Natural killer cell (primary cell): ENCODE results near the gene DNAAF8. TPM values are rescaled to one million over a fixed set of nuclear protein-coding genes. Genes with fewer than 3 reads are reported as not detected.

ENCODE experiments used
- ATAC-seq, 3 donors: fragments of 150-1000 bp in 2 of 3; fragments of 200-7000 bp in 1 of 3; cut with Tn5 transposase; 1 replicate in 1 of 3; 2 replicates in 2 of 3; pipeline ENCODE4 v1.10.0; 2021; ENCODE audit warnings: mild to moderate bottlenecking in 2 of 3, moderate library complexity in 2 of 3
- DNase-seq, 2 donors: peaks; one replicate each; pipeline versions ENCODE4 v3.0.0 to v3.0.0-alpha.2; 2013 to 2021; ENCODE audit warnings: mixed read lengths in 1 of 2
- H3K27ac ChIP-seq: one replicate; pipeline ENCODE4 v1.5.1; 2013; ENCODE audit warnings: mild to moderate bottlenecking, low read length
- H3K27me3 ChIP-seq: one replicate; pipeline ENCODE4 v1.6.1; 2013; ENCODE audit warnings: low read length; ENCODE audit not compliant: control insufficient read depth, insufficient read depth
- H3K36me3 ChIP-seq: one replicate; pipeline ENCODE4 v1.6.1; 2013; ENCODE audit warnings: low read length; ENCODE audit not compliant: control insufficient read depth, insufficient read depth
- H3K4me1 ChIP-seq: one replicate; pipeline ENCODE4 v1.6.1; 2013; ENCODE audit warnings: low read length; ENCODE audit not compliant: control insufficient read depth, insufficient read depth
- H3K4me3 ChIP-seq: one replicate; pipeline ENCODE4 v1.5.1; 2013; ENCODE audit warnings: low read length
- H3K9me3 ChIP-seq: one replicate; pipeline ENCODE4 v1.6.1; 2013; ENCODE audit warnings: low read length; ENCODE audit not compliant: control insufficient read depth, insufficient read depth
- H3K27ac Mint-ChIP-seq, 2 donors: one replicate each; pipeline ENCODE4 v1.8.0; 2022; ENCODE audit warnings: mild to moderate bottlenecking in 2 of 2, mixed read lengths in 2 of 2, moderate library complexity in 1 of 2
- H3K27me3 Mint-ChIP-seq, 2 donors: one replicate each; pipeline ENCODE4 v1.8.0; 2022; ENCODE audit warnings: low read depth in 2 of 2, mixed read lengths in 2 of 2
- H3K36me3 Mint-ChIP-seq: one replicate; pipeline ENCODE4 v1.8.0; 2022; ENCODE audit warnings: mixed read lengths
- H3K4me1 Mint-ChIP-seq, 2 donors: one replicate each; pipeline ENCODE4 v1.8.0; 2022; ENCODE audit warnings: mixed read lengths in 2 of 2
- H3K4me3 Mint-ChIP-seq: one replicate; pipeline ENCODE4 v1.8.0; 2022; ENCODE audit warnings: mild to moderate bottlenecking, moderate library complexity, mixed read lengths
- H3K9me3 Mint-ChIP-seq, 2 donors: one replicate each; pipeline ENCODE4 v1.8.0; 2022; ENCODE audit warnings: mixed read lengths in 2 of 2
- CTCF ChIP-seq: fragments of 200-600 bp; IDR thresholded peaks from one replicate; pipeline ENCODE4 v1.8.0; 2022; ENCODE audit warnings: antibody characterized with exemption
- whole genome bisulfite sequencing: methylation state at CpG from one replicate; pipeline ENCODE4 v1.1.7; 2013; ENCODE audit warnings: missing lambda C conversion rate; ENCODE audit not compliant: insufficient coverage; 5-methylcytosine and 5-hydroxymethylcytosine counted together
- intact Hi-C: fragments of 100-400 bp; cut with micrococcal nuclease; formaldehyde crosslinking; loops from one replicate; pipeline ENCODE4 v1.14.2; 2022
- total RNA-seq, 4 donors: library from RNA; stranded (reverse); fragments of 120-200 nt in 1 of 4; gene quantifications; one replicate each; pipeline versions ENCODE4 v1.2.3 to v1.2.4, GENCODE V29; 2013 to 2022

DNAAF8 gene
- total RNA-seq, 3 donors from 2014 or later (not counting 1 experiment from before 2014, with no cell fraction given): 0.54 TPM; not detected in 2

- Mint-ChIP-seq H3K27me3 (no peaks in the 10 kb centered on the region), H3K27ac (no peak overlapping the region), H3K4me1 (peaks cover 0 to 5% of the 10 kb centered on the region in 2 donors), H3K4me3 (no peak overlapping the region), H3K36me3 (no peaks in the 10 kb centered on the region), H3K9me3 (no peaks in the 10 kb centered on the region)
- ATAC-seq (no peak), DNase-seq (no peak)
- no peaks in the 10 kb centered on the region for H3K27me3 ChIP-seq
- WGBS: 94% methylated on average over 39 of the region's 39 CpGs
- no peak overlapping the region for H3K4me3 ChIP-seq
- H3K9me3 ChIP-seq: no peaks in the 10 kb centered on the region
- no peak for TF ChIP-seq CTCF
- peaks cover 10% of the 10 kb centered on the region for H3K4me1 ChIP-seq
- H3K27ac ChIP-seq: no peak overlapping the region
- intact Hi-C loops: no loop called here
- H3K36me3 ChIP-seq: peaks cover 26% of the 10 kb centered on the region
Measured at GRCh38 chr16:4687946-4688673, 46.2 kb upstream of the DNAAF8 start.

GRCh38 chr16:4688674-4689045 lies 45.7 kb upstream of the DNAAF8 start:
- peaks cover 0 to 5% of the 10 kb centered on the region in 2 donors for H3K4me1 Mint-ChIP-seq
- H3K27me3 Mint-ChIP-seq: no peaks in the 10 kb centered on the region
- no peak overlapping the region for H3K4me3 Mint-ChIP-seq
- H3K4me3 ChIP-seq: no peak overlapping the region
- no peak for TF ChIP-seq CTCF
- DNase-seq: no peak
- no peak overlapping the region for H3K27ac Mint-ChIP-seq
- H3K27me3 ChIP-seq: no peaks in the 10 kb centered on the region
- H3K9me3 ChIP-seq: no peaks in the 10 kb centered on the region
- intact Hi-C loops: no loop called here
- no peaks in the 10 kb centered on the region for H3K9me3 Mint-ChIP-seq
- no peak for ATAC-seq
- peaks cover 10% of the 10 kb centered on the region for H3K4me1 ChIP-seq
- H3K36me3 Mint-ChIP-seq: no peaks in the 10 kb centered on the region
- peaks cover 20% of the 10 kb centered on the region for H3K36me3 ChIP-seq
- 97% methylated on average over 22 of the region's 22 CpGs for WGBS
- H3K27ac ChIP-seq: no peak overlapping the region

- DNase-seq (no peak), ATAC-seq (no peak)
- Histone ChIP-seq H3K27ac (no peak overlapping the region), H3K4me1 (peaks cover 10% of the 10 kb centered on the region), H3K9me3 (no peaks in the 10 kb centered on the region), H3K36me3 (peaks cover 15% of the 10 kb centered on the region), H3K4me3 (no peak overlapping the region), H3K27me3 (no peaks in the 10 kb centered on the region)
- Mint-ChIP-seq H3K4me1 (peaks cover 0 to 5% of the 10 kb centered on the region in 2 donors), H3K4me3 (no peak overlapping the region), H3K27ac (no peak overlapping the region), H3K27me3 (no peaks in the 10 kb centered on the region), H3K9me3 (no peaks in the 10 kb centered on the region), H3K36me3 (no peaks in the 10 kb centered on the region)
- no peak for TF ChIP-seq CTCF
- intact Hi-C loops: no loop called here
- 93% methylated on average over 21 of the region's 21 CpGs for WGBS
Measured at GRCh38 chr16:4689091-4689671, 45.2 kb upstream of the DNAAF8 start.
